Tibial nerve (tissue), 3 donors: ENCODE results near the gene TULP4.

Source experiments
- POLR2A ChIP-seq, 2 donors: fragments of 450-650 bp; IDR thresholded peaks; one replicate each; pipeline ENCODE4 v1.6.1; 2017; ENCODE audit warnings: antibody characterized with exemption in 2 of 2, mild to moderate bottlenecking in 2 of 2, moderate library complexity in 2 of 2
- TF ChIP-seq, protein P1 (sequence below), 5 experiments: fragments of 200-600 bp in 3 of 5; fragments of 450-650 bp in 2 of 5; sonication (generic) in 3 of 5; IDR thresholded peaks; one replicate each; pipeline ENCODE4 v1.5.1; 2016 to 2019; ENCODE audit warnings: antibody characterized with exemption in 5 of 5, mild to moderate bottlenecking in 3 of 5, moderate library complexity in 2 of 5

GRCh38 chr6:158283304-158283980 lies 28.8 kb upstream of the TULP4 start:
- TF ChIP-seq, protein P1, sequence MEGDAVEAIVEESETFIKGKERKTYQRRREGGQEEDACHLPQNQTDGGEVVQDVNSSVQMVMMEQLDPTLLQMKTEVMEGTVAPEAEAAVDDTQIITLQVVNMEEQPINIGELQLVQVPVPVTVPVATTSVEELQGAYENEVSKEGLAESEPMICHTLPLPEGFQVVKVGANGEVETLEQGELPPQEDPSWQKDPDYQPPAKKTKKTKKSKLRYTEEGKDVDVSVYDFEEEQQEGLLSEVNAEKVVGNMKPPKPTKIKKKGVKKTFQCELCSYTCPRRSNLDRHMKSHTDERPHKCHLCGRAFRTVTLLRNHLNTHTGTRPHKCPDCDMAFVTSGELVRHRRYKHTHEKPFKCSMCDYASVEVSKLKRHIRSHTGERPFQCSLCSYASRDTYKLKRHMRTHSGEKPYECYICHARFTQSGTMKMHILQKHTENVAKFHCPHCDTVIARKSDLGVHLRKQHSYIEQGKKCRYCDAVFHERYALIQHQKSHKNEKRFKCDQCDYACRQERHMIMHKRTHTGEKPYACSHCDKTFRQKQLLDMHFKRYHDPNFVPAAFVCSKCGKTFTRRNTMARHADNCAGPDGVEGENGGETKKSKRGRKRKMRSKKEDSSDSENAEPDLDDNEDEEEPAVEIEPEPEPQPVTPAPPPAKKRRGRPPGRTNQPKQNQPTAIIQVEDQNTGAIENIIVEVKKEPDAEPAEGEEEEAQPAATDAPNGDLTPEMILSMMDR (IDR thresholded peaks at IDR 0.05): no peak
- no peak for TF ChIP-seq POLR2A (IDR thresholded peaks at IDR 0.05)
